ENCODE measurements around the gene DESI1. TPM values are rescaled to one million over a fixed set of nuclear protein-coding genes. Genes with fewer than 3 reads are reported as not detected.
A peak's percentile ranks its signal among the peaks of the same experiment; 100 is the strongest.

DESI1 gene
- total RNA-seq, 1 experiment from 2014 or later, result 40.8 TPM

DNA sequence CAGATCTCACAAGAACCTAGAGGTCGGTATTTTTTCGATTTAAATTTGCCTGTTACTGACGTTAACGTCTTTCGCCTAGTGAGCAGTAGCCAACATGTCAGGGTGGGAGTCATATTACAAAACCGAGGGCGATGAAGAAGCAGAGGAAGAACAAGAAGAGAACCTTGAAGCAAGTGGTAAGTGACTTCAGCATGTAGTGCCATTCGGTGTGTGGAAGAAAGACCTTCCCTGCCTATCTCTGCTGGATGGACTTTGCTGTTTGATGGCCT lies 1.0 kb upstream of the DESI1 start:
- peaks cover 93% of the 10 kb centered on the region for H3K79me2 ChIP-seq (ENCODE audit: insufficient read depth, low read length)
- H3K36me3 ChIP-seq (ENCODE audit: control insufficient read depth in 1 of 2, insufficient read depth in 2 of 2, low read length in 2 of 2), result peaks cover 22 to 27% of the 10 kb centered on the region in 2 experiments
- no peaks in the 10 kb centered on the region for H3K9me3 ChIP-seq (ENCODE audit: control insufficient read depth in 1 of 2, insufficient read depth in 1 of 2, low read depth in 1 of 2, low read length in 2 of 2)
- no peaks in the 10 kb centered on the region for H3K9me2 ChIP-seq (ENCODE audit: insufficient read depth)
- peak overlapping the region; percentile 100 for H3K9ac ChIP-seq (ENCODE audit: low read length)
- ATAC-seq (no peak), DNase-seq (ENCODE audit: low read depth, low spot score) (no peak)
- POLR2A ChIA-PET, result interaction anchor here (1.3 to 1.6 kb wide), 3 partner anchors 9 to 32 kb away, joined by 5 to 12 read pairs (median 10); partner anchors contain the start of gene PMM1
- no TSS peak for BruUV-seq (replicated peaks)
- peak overlapping the region; percentile 94 for H3K4me2 ChIP-seq (ENCODE audit: low read length)
- no peak overlapping the region for H2AFZ ChIP-seq (ENCODE audit: low read depth, low read length, poor library complexity, severe bottlenecking)
- H3K27me3 ChIP-seq (ENCODE audit: insufficient read depth, low read length), result no peaks in the 10 kb centered on the region
- no peaks in the 10 kb centered on the region for H4K20me1 ChIP-seq (ENCODE audit: insufficient read depth)
- H3K4me1 ChIP-seq (ENCODE audit: control insufficient read depth in 1 of 2, insufficient read depth in 2 of 2, low read length in 2 of 2), result peaks cover 11 to 16% of the 10 kb centered on the region in 2 experiments
- RAD21 ChIA-PET (ENCODE audit: low non-redundant PET in 1 of 2, low total read pairs in 2 of 2, uncharacterized antibody in 2 of 2, unreplicated experiment in 2 of 2), result no interaction called here
- intact Hi-C loops (cut with micrococcal nuclease), result no loop called here
- peak overlapping the region; percentile 70 to 100 for H3K4me3 ChIP-seq (replicated peaks in 1 of 2; ENCODE audit: low read depth in 1 of 2, low read length in 2 of 2)
- CTCF ChIA-PET, result interaction anchor here (1.9 kb wide), 1 partner anchor 45 kb away, joined by 8 read pairs; no protein-coding TSS in a partner anchor
- peak overlapping the region; percentile 95 for H3K27ac ChIP-seq (ENCODE audit: low read depth, low read length)
- TF ChIP-seq EZH2phosphoT487 (IDR thresholded peaks at IDR 0.05; ENCODE audit: borderline replicate concordance) (no peak), SP1 (IDR thresholded peaks at IDR 0.05; ENCODE audit: low read depth) (no peak)

DNA sequence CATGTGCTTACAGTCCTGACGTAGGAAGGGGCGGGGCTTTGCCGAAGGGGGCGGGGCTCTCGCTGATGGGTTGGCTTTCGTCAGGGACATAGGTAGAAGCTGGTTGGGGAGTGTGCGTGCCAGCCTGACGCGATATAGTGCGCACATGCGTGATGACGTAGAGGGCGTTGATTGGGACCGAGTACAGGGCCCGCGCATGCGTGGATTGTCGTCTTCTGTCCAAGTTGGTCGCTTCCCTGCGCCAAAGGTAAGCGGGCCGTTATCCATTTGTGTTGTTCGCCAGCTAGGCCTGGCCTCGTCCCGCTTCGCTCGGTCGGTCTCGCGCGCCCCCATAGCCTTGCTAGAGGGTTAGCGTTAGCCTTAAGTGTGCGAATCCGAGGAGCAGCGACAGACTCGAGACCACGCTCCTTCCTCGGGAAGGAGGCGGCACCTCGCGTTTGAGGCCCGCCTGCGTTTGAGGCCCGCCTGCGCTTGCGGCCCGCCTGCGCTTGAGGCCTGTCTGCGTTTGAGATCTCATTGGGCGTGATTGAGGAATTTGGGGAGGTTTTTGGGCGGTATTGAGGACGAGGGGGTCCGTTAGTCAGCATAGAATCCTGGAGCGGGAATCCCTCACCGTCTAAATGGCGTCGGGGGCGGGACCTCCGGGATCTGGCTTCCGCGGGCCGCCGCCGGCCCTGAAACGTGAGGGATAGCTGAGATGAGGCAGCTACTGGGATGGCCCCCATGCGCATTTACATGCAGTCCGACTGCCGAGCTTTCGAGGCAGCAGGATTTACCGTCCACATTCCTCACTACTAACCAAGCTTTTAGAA lies 462 bp upstream of the DESI1 start, which contains the start of gene XRCC6:
Gene XRCC6, plus strand, starts transcription at position 197 of the 812 bp plus-strand sequence. CDS start 710 bp downstream, outside the sequence.
- ATAC-seq, result peak; percentile 94
- no TSS peak for BruUV-seq (replicated peaks)
- TF ChIP-seq SIN3A (IDR thresholded peaks at IDR 0.05; ENCODE audit: low read depth) (peak; percentile 55), ZFX (IDR thresholded peaks at IDR 0.05) (peak; percentile 93; the same call in 1 of the 2 replicates), POLR2A (IDR thresholded peaks at IDR 0.05; ENCODE audit: borderline replicate concordance, extremely low read depth, insufficient read depth, insufficient read length) (peak; percentile 71), RAD21 (IDR thresholded peaks at IDR 0.05; ENCODE audit: low read depth) (no peak), POLR2AphosphoS5 (IDR thresholded peaks at IDR 0.05; ENCODE audit: low read depth, low read length) (peak; percentile 88), YY1 (IDR thresholded peaks at IDR 0.05; ENCODE audit: extremely low read depth, insufficient replicate concordance, low read depth, low read length) (peak; percentile 67), MAX (IDR thresholded peaks at IDR 0.05) (peak; percentile 76), CBX3 (IDR thresholded peaks at IDR 0.05; ENCODE audit: low read depth) (no peak), SP1 (IDR thresholded peaks at IDR 0.05; ENCODE audit: low read depth) (peak; percentile 69), ZBTB33 (IDR thresholded peaks at IDR 0.05; ENCODE audit: extremely low read depth, insufficient replicate concordance, low read length) (no peak), SRF (IDR thresholded peaks at IDR 0.05; ENCODE audit: low read depth) (no peak), EZH2 (IDR thresholded peaks at IDR 0.05) (no peak)
- TF ChIP-seq, protein P1, sequence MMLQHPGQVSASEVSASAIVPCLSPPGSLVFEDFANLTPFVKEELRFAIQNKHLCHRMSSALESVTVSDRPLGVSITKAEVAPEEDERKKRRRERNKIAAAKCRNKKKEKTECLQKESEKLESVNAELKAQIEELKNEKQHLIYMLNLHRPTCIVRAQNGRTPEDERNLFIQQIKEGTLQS (IDR thresholded peaks at IDR 0.05), result no peak

More for the DNA sequence above, 462 bp upstream of the DESI1 start, which contains the start of gene XRCC6:
- Histone ChIP-seq H3K4me1 (ENCODE audit: control insufficient read depth in 1 of 2, insufficient read depth in 2 of 2, low read length in 2 of 2) (peaks cover 11 to 16% of the 10 kb centered on the region in 2 experiments), H3K27me3 (ENCODE audit: insufficient read depth, low read length) (no peaks in the 10 kb centered on the region), H3K4me3 (replicated peaks in 1 of 2; ENCODE audit: low read depth in 1 of 2, low read length in 2 of 2) (peak within 1 kb of the TSS; percentile 70 to 100), H3K9me2 (ENCODE audit: insufficient read depth) (no peaks in the 10 kb centered on the region), H3K9ac (ENCODE audit: low read length) (peak within 1 kb of the TSS; percentile 100), H4K20me1 (ENCODE audit: insufficient read depth) (no peaks in the 10 kb centered on the region), H3K36me3 (ENCODE audit: control insufficient read depth in 1 of 2, insufficient read depth in 2 of 2, low read length in 2 of 2) (peaks cover 22 to 24% of the 10 kb centered on the region in 2 experiments), H3K9me3 (ENCODE audit: control insufficient read depth in 1 of 2, insufficient read depth in 1 of 2, low read depth in 1 of 2, low read length in 2 of 2) (no peaks in the 10 kb centered on the region), H3K27ac (ENCODE audit: low read depth, low read length) (peak within 1 kb of the TSS; percentile 95), H3K79me2 (ENCODE audit: insufficient read depth, low read length) (peaks cover 93% of the 10 kb centered on the region), H3K4me2 (ENCODE audit: low read length) (peak within 1 kb of the TSS; percentile 94), H2AFZ (ENCODE audit: low read depth, low read length, poor library complexity, severe bottlenecking) (no peak within 1 kb of the TSS)
- RAD21 ChIA-PET (ENCODE audit: low non-redundant PET in 1 of 2, low total read pairs in 2 of 2, uncharacterized antibody in 2 of 2, unreplicated experiment in 2 of 2), result no interaction called here
- intact Hi-C loops (cut with micrococcal nuclease), result no loop called here
- POLR2A ChIA-PET, result interaction anchor here (0.7 to 1.9 kb wide), 9 partner anchors 9 to 240 kb away, joined by 3 to 13 read pairs (median 5); partner anchors contain the start of genes PMM1 and TEF
- peak; percentile 100 for DNase-seq (ENCODE audit: low read depth, low spot score)
- CTCF ChIA-PET, result interaction anchor here (0.9 to 1.9 kb wide), 2 partner anchors 46 to 76 kb away, joined by 3 to 8 read pairs; no protein-coding TSS in a partner anchor

All from HCT116 (cell line).